ENCODE data around the gene ARSK. TPM values are rescaled to one million over a fixed set of nuclear protein-coding genes. Genes with fewer than 3 reads are reported as not detected.

Gene ARSK
- polyA plus RNA-seq, 1 donor = 7.1 TPM

DNA sequence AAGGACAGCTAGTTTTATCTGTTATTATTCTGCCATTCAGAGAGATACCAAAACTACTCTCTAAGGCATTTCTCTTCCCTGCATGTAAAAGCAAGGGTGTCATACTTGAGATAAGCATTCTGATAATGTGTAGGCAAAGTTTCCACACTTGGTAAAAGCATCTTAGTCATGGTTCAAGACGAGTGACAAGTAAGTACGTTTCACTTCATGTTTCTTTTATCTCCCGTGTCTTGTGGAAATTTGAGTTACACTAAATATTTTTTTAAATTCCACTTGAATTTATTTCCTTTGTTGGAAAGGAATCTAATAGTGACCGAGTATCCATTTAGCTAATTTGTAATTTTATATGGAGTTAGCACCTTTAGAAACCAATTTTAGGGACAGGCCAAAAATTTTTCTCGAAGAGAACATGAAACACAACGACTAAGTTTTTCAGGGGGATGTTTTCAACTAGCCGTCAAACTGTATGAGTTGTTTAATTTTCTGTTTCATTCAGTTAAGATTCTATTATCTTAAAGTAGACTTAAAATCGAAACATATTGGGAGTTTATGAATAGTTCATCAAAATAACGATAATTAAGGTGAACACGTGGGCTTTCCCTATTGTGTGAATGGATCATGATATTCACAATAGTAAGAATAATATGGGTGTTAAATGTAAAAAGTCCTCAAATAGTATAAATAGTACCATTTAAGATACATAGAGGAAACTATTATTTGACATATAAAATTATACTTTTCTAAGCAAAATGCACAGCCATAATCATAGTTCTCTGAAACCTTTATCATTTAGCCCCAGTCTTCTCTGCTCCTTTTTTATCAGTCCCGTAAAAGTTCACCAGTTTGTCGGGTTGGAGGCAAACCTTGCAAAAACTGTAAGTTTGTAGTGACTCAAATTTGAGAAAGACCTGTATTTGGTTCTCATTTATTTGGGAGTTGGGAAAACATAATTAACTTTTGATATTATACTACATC, 93.3 kb downstream of the ARSK start:
- DNase-seq (ENCODE audit: low read depth) = no peak

DNA sequence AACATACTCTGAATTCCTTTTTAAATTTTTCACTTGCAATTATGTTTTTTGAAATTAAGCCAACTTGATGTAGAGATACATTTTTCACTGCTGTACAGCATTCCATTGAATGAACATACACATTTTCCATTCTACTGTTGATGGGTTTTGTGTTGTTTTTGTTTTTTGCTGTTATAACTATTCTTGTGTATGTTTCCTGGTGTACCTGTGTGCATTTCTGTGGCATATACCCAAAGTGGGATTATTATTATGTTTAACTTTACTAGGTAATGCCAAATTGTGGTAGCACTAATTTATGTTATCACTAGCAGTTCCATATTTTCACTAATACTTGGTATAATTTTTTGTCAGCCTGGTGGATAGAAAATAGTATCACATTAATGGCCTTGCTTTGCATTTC, 94.4 kb downstream of the ARSK start:
- no peak for DNase-seq (ENCODE audit: low read depth)

DNA sequence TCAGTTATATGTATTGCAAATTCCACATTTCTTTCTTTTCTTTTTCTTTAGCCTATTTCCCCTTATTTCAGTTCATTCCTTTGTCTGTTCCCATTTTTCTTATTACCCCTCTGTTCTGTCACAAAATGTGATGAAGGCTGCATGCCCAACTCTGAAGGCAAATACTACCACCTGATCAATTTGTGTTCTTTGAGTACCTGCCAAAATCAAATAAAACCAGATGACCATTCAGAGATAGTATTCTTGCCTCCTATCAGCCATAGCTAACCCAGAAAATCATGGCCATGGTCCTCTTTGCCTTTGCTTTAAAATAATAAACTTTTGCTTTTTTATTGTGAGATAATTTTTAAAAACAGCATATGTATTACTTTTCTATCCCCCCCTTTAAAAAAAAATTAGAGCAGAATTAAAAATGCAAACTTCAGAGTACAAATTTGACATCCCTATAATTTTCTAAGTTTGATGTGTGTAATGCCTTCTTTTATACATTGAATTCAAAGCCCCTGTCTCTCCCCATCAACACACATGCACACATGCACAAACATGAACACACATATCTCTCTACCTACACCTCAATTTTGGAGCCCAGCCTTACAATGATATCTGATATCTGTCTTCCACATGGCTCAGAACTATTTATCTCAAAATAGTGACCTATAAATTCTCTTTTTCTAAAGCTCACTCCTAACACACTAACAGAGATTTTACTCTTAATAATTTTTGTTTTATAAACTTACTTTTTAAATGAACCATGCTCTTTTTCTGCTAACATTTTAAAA, 95.1 kb downstream of the ARSK start:
- DNase-seq (ENCODE audit: low read depth) = no peak

DNA sequence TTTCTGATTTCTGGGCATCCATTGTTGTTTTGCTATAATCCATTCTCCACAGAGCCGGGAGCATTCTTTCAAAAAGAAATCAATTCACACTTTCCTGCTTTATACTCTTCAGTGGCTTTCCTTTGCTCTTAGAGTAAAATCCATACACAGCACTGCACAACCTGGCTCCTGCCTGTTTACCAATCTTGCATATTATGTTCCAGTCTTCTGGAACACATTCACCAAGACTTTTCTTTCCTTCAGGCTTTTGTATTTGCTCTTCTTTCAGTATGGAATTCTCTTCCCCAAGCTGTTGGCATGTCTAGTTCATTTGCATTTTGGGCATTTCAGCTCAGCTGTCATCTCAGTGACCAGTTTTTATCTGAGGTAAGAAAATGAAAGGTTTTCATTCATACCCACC, 97.9 kb downstream of the ARSK start:
- DNase-seq (ENCODE audit: low read depth) = no peak

DNA sequence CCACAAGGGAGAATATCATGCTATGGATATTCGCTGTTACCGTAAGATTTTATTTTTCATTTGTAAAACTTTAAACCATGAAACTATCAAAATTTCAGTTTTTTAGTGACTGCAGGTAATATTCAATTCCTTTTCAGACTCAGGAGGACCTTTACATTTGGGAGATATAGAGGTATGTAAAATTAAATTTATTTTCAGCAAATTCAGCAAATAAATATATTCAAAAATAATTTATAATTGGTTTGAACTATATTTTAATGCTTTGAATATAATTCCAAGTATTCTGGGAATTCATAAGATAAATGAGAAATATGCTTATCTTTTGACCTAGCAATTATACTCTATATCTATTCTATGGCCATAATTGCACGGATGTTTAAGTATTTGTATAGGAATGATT, 99.3 kb downstream of the ARSK start:
- DNase-seq (ENCODE audit: low read depth) = no peak

Other genes with a start within 250 kb of the ARSK start
- gene FAM81B, start 163.7 kb upstream of the ARSK start, polyA plus RNA-seq (ENCODE audit: insufficient read length) = 3.8 TPM
- gene SKIC3, start 124 bp upstream of the ARSK start, polyA plus RNA-seq (ENCODE audit: insufficient read length) = 59.3 TPM
- gene GPR150, start 65.0 kb downstream of the ARSK start, polyA plus RNA-seq (ENCODE audit: insufficient read length) = not detected
- 2.7 TPM for gene RFESD, start 91.7 kb downstream of the ARSK start, polyA plus RNA-seq (ENCODE audit: insufficient read length)
- 1.4 TPM for gene SPATA9, start 127.9 kb downstream of the ARSK start, polyA plus RNA-seq (ENCODE audit: insufficient read length)
- 97.2 TPM for gene RHOBTB3, start 176.2 kb downstream of the ARSK start, polyA plus RNA-seq (ENCODE audit: insufficient read length)

Data from forelimb muscle (tissue), 1 donor.